DOHH2 (cell line): ENCODE data around the gene SARM1.

Experiments used
- H3F3A ChIP-seq: fragments of 200-600 bp; sonication (generic), shearing (Covaris generic); 2 replicates; pipeline ENCODE4 v1.6.0; 2016; ENCODE audit warnings: antibody characterized with exemption, mild to moderate bottlenecking; ENCODE audit not compliant: control insufficient read depth, insufficient read depth
- H3K27ac ChIP-seq: fragments of 200-600 bp; sonication (generic); 2 replicates; pipeline ENCODE4 v1.5.1; 2014; ENCODE audit warnings: low read depth, mild to moderate bottlenecking, low read length, moderate library complexity
- H3K27me3 ChIP-seq: fragments of 200-600 bp; sonication (generic); 2 replicates; pipeline ENCODE4 v1.6.1; 2014; ENCODE audit warnings: mild to moderate bottlenecking, low read length, mixed read lengths; ENCODE audit not compliant: control insufficient read depth
- H3K36me3 ChIP-seq: fragments of 200-600 bp; sonication (generic); 2 replicates; pipeline ENCODE4 v1.6.1; 2014; ENCODE audit warnings: mild to moderate bottlenecking, low read length, moderate library complexity, mixed read lengths; ENCODE audit not compliant: control insufficient read depth
- H3K4me1 ChIP-seq: fragments of 200-600 bp; sonication (generic); 2 replicates; pipeline ENCODE4 v1.6.1; 2014; ENCODE audit warnings: mild to moderate bottlenecking, low read length, mixed read lengths; ENCODE audit not compliant: control insufficient read depth
- H3K4me2 ChIP-seq: fragments of 200-600 bp; sonication (generic); 2 replicates; pipeline ENCODE4 v1.6.0; 2014; ENCODE audit warnings: mild to moderate bottlenecking, low read length, moderate library complexity
- H3K4me3 ChIP-seq: fragments of 200-600 bp; sonication (generic); 2 replicates; pipeline ENCODE4 v1.5.1; 2014; ENCODE audit warnings: mild to moderate bottlenecking, low read length, mixed read lengths
- H3K79me2 ChIP-seq: fragments of 200-600 bp; sonication (generic); 2 replicates; pipeline ENCODE4 v1.6.1; 2014; ENCODE audit warnings: mild to moderate bottlenecking, low read length, mixed read lengths; ENCODE audit not compliant: control insufficient read depth
- H3K9me2 ChIP-seq: fragments of 200-600 bp; sonication (generic); replicated peaks from 2 replicates; pipeline ENCODE4 v1.6.1; 2014; ENCODE audit warnings: mild to moderate bottlenecking, low read length, mixed read lengths; ENCODE audit not compliant: control insufficient read depth
- H3K9me3 ChIP-seq: fragments of 200-600 bp; sonication (generic); 2 replicates; pipeline ENCODE4 v1.6.1; 2014; ENCODE audit warnings: antibody characterized with exemption, low read length, mixed read lengths; ENCODE audit not compliant: control insufficient read depth, insufficient read depth
- H4K20me1 ChIP-seq: fragments of 200-600 bp; sonication (generic); 2 replicates; pipeline ENCODE4 v1.6.0; 2014; ENCODE audit warnings: low read depth, mild to moderate bottlenecking, antibody characterized with exemption, low read length, moderate library complexity; ENCODE audit not compliant: control insufficient read depth, insufficient read depth
- EZH2phosphoT487 ChIP-seq: fragments of 200-600 bp; sonication (generic); IDR thresholded peaks from 2 replicates; pipeline ENCODE4 v1.6.1; 2017; ENCODE audit warnings: borderline replicate concordance, mild to moderate bottlenecking, antibody characterized with exemption, low read length, moderate library complexity, mixed read lengths
- TF ChIP-seq, protein P1 (sequence below): fragments of 200-600 bp; sonication (generic); IDR thresholded peaks from one replicate; pipeline ENCODE4 v1.5.1; 2014; ENCODE audit warnings: antibody characterized with exemption, mild to moderate bottlenecking, low read depth, low read length; ENCODE audit not compliant: poor library complexity, severe bottlenecking

SARM1 gene

DNA sequence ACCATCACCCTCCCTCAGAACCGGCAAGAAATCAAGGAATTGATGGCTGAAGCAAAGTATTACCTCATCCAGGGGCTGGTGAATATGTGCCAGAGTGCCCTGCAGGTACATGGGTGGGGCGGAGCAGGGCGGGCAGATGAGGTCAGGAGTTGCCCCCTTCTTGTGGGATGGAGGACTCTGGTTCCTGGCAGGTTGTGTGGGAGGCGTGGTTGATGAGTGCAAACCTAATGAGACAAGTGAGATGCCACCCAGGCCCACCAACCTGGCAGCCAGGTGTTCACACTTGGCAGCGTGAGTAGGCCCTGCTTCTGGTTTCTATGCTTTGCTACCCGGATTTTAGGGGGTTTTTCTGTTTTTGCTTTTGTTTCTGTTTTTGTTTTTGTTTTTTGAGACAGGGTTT lies 31.1 kb upstream of the SARM1 start:
- H3K4me2 ChIP-seq: no peak overlapping the region
- 0 out of 2 replicates have a peak, but pooled peaks cover 3% of the 10 kb centered on the region for H4K20me1 ChIP-seq
- no peak overlapping the region for H3K4me3 ChIP-seq
- peaks cover 33% of the 10 kb centered on the region for H3K36me3 ChIP-seq
- H3K9me2 ChIP-seq: no peaks in the 10 kb centered on the region
- TF ChIP-seq, protein P1, sequence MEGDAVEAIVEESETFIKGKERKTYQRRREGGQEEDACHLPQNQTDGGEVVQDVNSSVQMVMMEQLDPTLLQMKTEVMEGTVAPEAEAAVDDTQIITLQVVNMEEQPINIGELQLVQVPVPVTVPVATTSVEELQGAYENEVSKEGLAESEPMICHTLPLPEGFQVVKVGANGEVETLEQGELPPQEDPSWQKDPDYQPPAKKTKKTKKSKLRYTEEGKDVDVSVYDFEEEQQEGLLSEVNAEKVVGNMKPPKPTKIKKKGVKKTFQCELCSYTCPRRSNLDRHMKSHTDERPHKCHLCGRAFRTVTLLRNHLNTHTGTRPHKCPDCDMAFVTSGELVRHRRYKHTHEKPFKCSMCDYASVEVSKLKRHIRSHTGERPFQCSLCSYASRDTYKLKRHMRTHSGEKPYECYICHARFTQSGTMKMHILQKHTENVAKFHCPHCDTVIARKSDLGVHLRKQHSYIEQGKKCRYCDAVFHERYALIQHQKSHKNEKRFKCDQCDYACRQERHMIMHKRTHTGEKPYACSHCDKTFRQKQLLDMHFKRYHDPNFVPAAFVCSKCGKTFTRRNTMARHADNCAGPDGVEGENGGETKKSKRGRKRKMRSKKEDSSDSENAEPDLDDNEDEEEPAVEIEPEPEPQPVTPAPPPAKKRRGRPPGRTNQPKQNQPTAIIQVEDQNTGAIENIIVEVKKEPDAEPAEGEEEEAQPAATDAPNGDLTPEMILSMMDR: no peak
- TF ChIP-seq EZH2phosphoT487: no peak
- H3K27me3 ChIP-seq: no peaks in the 10 kb centered on the region
- peaks cover 31% of the 10 kb centered on the region for H3K79me2 ChIP-seq
- peaks cover 13% of the 10 kb centered on the region for H3K4me1 ChIP-seq
- H3K9me3 ChIP-seq: no peaks in the 10 kb centered on the region
- no peaks in the 10 kb centered on the region for H3F3A ChIP-seq
- H3K27ac ChIP-seq: no peak overlapping the region

DNA sequence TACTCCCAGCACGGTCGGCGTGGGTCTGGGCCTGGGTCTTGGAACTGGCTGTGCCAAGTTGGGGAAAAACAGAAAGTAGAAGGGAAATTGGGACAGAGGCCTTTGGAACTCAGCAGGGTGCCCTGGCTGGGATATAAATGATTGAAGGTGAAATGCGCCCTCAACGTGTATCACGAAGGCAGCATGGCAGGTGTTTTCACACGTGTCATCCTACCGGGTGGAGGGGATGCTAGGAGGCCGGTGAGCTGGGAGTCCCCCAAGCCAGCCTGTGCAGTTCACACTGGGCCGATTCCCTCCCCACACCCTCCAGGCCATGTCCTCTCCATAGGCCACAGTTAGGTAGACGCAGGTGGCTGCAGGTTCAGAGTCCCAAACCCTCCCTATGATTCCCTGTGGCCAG lies 30.0 kb upstream of the SARM1 start:
- H3K27me3 ChIP-seq: no peaks in the 10 kb centered on the region
- no peak overlapping the region for H3K27ac ChIP-seq
- peaks cover 21% of the 10 kb centered on the region for H3K79me2 ChIP-seq

DNA sequence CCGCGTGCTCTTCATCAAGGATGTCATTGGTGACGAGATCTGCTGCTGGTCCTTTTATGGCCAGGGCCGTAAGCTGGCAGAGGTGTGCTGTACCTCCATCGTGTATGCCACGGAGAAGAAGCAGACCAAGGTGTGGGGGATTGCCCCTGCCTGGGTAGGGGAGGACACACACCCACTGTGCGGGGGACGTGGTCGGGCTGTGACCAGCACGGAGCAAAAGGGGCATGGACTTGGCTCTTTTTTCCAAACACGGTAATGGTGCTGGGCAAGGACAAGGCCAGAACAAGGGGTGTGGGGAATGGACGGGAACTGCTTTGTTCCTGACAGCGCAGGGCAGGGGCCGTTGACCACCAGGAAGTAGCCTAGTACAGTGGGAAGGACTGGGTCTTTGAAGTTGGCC lies 29.2 kb upstream of the SARM1 start:
- Histone ChIP-seq H4K20me1 (0 out of 2 replicates have a peak, but pooled peaks cover 3% of the 10 kb centered on the region), H3K9me3 (no peaks in the 10 kb centered on the region), H3K4me2 (no peak overlapping the region), H3K27me3 (no peaks in the 10 kb centered on the region), H3K9me2 (no peaks in the 10 kb centered on the region), H3K4me1 (peaks cover 3% of the 10 kb centered on the region; the same call in 1 of the 2 replicates), H3K36me3 (peaks cover 52% of the 10 kb centered on the region), H3F3A (peaks cover 7% of the 10 kb centered on the region; the same call in 1 of the 2 replicates), H3K4me3 (no peak overlapping the region), H3K79me2 (peaks cover 13% of the 10 kb centered on the region), H3K27ac (no peak overlapping the region)
- TF ChIP-seq, protein P1: no peak
- TF ChIP-seq EZH2phosphoT487: no peak

More for the DNA sequence above, 30.0 kb upstream of the SARM1 start:
- Histone ChIP-seq H3K9me2 (no peaks in the 10 kb centered on the region), H3K9me3 (no peaks in the 10 kb centered on the region), H3F3A (0 out of 2 replicates have a peak, but pooled peaks cover 2% of the 10 kb centered on the region), H3K36me3 (peaks cover 44% of the 10 kb centered on the region), H3K4me3 (no peak overlapping the region), H3K4me1 (peaks cover 8% of the 10 kb centered on the region), H3K4me2 (no peak overlapping the region), H4K20me1 (0 out of 2 replicates have a peak, but pooled peaks cover 3% of the 10 kb centered on the region)
- no peak for TF ChIP-seq EZH2phosphoT487
- TF ChIP-seq, protein P1: no peak
